ENCODE results near the gene P2RX2. TPM values are rescaled to one million over a fixed set of nuclear protein-coding genes. Genes with fewer than 3 reads are reported as not detected.

Gene P2RX2
- total RNA-seq, 4 donors from 2014 or later: not detected

GRCh38 chr12:132669166-132669879 is 50.7 kb downstream of the P2RX2 start:
- Histone ChIP-seq H3K27ac (no peak overlapping the region), H3K36me3 (peaks cover 0 to 97% (median 12%) of the 10 kb centered on the region in 3 donors), H3K4me3 (no peak overlapping the region), H3K9me3 (no peaks in the 10 kb centered on the region), H3K4me1 (no peaks in the 10 kb centered on the region), H3K27me3 (no peaks in the 10 kb centered on the region)
- 88 to 91% methylated on average over 17 of the region's 17 CpGs for WGBS, 2 donors
- TF ChIP-seq, protein P1, sequence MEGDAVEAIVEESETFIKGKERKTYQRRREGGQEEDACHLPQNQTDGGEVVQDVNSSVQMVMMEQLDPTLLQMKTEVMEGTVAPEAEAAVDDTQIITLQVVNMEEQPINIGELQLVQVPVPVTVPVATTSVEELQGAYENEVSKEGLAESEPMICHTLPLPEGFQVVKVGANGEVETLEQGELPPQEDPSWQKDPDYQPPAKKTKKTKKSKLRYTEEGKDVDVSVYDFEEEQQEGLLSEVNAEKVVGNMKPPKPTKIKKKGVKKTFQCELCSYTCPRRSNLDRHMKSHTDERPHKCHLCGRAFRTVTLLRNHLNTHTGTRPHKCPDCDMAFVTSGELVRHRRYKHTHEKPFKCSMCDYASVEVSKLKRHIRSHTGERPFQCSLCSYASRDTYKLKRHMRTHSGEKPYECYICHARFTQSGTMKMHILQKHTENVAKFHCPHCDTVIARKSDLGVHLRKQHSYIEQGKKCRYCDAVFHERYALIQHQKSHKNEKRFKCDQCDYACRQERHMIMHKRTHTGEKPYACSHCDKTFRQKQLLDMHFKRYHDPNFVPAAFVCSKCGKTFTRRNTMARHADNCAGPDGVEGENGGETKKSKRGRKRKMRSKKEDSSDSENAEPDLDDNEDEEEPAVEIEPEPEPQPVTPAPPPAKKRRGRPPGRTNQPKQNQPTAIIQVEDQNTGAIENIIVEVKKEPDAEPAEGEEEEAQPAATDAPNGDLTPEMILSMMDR (IDR thresholded peaks at IDR 0.05): no peak
- no peak for TF ChIP-seq POLR2A (IDR thresholded peaks at IDR 0.05)
- DNase-seq (ENCODE audit: low spot score in 2 of 2): no peak

Small RNAs within 50 kb of the gene (small RNA-seq; reads per million reads assigned to genes)
- not detected for gene MIR6763

Other genes starting within 250 kb of the P2RX2 start
- gene FBRSL1, start 128.6 kb upstream of the P2RX2 start, total RNA-seq: 10 to 100 TPM; 13.8 to 31.5 (median 16.1) TPM
- gene LRCOL1, start 8.2 kb upstream of the P2RX2 start, total RNA-seq: not detected
- 100 to 1,000 TPM in 1 of 4 donors, 10 to 100 TPM in 3; 32.2 to 133 (median 44.4) TPM for gene POLE, start 68.6 kb downstream of the P2RX2 start, total RNA-seq
- 10 to 100 TPM; 40.8 to 72.5 (median 62.3) TPM for gene PXMP2, start 68.8 kb downstream of the P2RX2 start, total RNA-seq
- 10 to 100 TPM; 22.9 to 50.7 (median 33.2) TPM for gene PGAM5, start 92.1 kb downstream of the P2RX2 start, total RNA-seq
- gene ANKLE2, start 143.1 kb downstream of the P2RX2 start, total RNA-seq: 100 to 1,000 TPM in 1 of 4 donors, 10 to 100 TPM in 3; 68.2 to 103 (median 82.9) TPM
- 100 to 1,000 TPM in 2 of 4 donors, 10 to 100 TPM in 2; 69.8 to 117 (median 97.7) TPM for gene GOLGA3, start 210.1 kb downstream of the P2RX2 start, total RNA-seq